SH-SY5Y (cell line): ENCODE measurements around the gene SLC4A8.

ENCODE experiments used
- GATA2 ChIP-seq: IDR thresholded peaks from 2 replicates; pipeline ENCODE4 v1.6.1; 2011; ENCODE audit warnings: mild to moderate bottlenecking, low read depth, low read length
- GATA3 ChIP-seq: IDR thresholded peaks from 2 replicates; pipeline ENCODE4 v1.6.1; 2011; ENCODE audit warnings: low read depth, mild to moderate bottlenecking, low read length, moderate library complexity

- TF ChIP-seq GATA3 (peak; percentile 57; the same call in 1 of the 2 replicates), GATA2 (peak; percentile 89)
These were observed 29.1 kb upstream of the SLC4A8 start for GRCh38 chr12:51395283-51396230.
